Prostate gland (tissue), 2 donors: ENCODE measurements around the gene SUGCT.

Source experiments
- POLR2A ChIP-seq: fragments of 450-650 bp; IDR thresholded peaks from one replicate; pipeline ENCODE4 v1.6.1; 2016; ENCODE audit warnings: antibody characterized with exemption, mild to moderate bottlenecking
- POLR2AphosphoS5 ChIP-seq: sonication (generic); formaldehyde crosslinking; IDR thresholded peaks from one replicate; pipeline ENCODE4 v1.6.1; 2017; ENCODE audit warnings: antibody characterized with exemption
- TF ChIP-seq, protein P1 (sequence below), 4 experiments: fragments of 200-600 bp in 2 of 4; fragments of 450-650 bp in 2 of 4; sonication (generic) in 2 of 4; IDR thresholded peaks; 1 replicate in 3 of 4; 2 replicates in 1 of 4; pipeline ENCODE4 v1.5.1; 2016 to 2019; ENCODE audit warnings: antibody characterized with exemption in 4 of 4, mild to moderate bottlenecking in 2 of 4, moderate library complexity in 2 of 4

- TF ChIP-seq, protein P1, sequence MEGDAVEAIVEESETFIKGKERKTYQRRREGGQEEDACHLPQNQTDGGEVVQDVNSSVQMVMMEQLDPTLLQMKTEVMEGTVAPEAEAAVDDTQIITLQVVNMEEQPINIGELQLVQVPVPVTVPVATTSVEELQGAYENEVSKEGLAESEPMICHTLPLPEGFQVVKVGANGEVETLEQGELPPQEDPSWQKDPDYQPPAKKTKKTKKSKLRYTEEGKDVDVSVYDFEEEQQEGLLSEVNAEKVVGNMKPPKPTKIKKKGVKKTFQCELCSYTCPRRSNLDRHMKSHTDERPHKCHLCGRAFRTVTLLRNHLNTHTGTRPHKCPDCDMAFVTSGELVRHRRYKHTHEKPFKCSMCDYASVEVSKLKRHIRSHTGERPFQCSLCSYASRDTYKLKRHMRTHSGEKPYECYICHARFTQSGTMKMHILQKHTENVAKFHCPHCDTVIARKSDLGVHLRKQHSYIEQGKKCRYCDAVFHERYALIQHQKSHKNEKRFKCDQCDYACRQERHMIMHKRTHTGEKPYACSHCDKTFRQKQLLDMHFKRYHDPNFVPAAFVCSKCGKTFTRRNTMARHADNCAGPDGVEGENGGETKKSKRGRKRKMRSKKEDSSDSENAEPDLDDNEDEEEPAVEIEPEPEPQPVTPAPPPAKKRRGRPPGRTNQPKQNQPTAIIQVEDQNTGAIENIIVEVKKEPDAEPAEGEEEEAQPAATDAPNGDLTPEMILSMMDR (IDR thresholded peaks at IDR 0.05) = no peak
- TF ChIP-seq POLR2A = no peak
- TF ChIP-seq POLR2AphosphoS5 = no peak
These were observed 444.6 kb downstream of the SUGCT start for GRCh38 chr7:40579401-40579800.
